HG02571 (cell line): ENCODE data around the gene TNKS1BP1.
"Not testable (repeated sequence)": the region's sequence is repeated elsewhere in the genome, so short reads cannot be mapped to it uniquely, and the experiment has no call there.

Source experiments
- ATAC-seq: cut with Tn5 transposase; IDR thresholded peaks from one replicate; pipeline ENCODE4 v1.9.1; 2021; ENCODE audit warnings: mild to moderate bottlenecking, moderate library complexity; ENCODE audit not compliant: unreplicated experiment

Gene TNKS1BP1, protein sequence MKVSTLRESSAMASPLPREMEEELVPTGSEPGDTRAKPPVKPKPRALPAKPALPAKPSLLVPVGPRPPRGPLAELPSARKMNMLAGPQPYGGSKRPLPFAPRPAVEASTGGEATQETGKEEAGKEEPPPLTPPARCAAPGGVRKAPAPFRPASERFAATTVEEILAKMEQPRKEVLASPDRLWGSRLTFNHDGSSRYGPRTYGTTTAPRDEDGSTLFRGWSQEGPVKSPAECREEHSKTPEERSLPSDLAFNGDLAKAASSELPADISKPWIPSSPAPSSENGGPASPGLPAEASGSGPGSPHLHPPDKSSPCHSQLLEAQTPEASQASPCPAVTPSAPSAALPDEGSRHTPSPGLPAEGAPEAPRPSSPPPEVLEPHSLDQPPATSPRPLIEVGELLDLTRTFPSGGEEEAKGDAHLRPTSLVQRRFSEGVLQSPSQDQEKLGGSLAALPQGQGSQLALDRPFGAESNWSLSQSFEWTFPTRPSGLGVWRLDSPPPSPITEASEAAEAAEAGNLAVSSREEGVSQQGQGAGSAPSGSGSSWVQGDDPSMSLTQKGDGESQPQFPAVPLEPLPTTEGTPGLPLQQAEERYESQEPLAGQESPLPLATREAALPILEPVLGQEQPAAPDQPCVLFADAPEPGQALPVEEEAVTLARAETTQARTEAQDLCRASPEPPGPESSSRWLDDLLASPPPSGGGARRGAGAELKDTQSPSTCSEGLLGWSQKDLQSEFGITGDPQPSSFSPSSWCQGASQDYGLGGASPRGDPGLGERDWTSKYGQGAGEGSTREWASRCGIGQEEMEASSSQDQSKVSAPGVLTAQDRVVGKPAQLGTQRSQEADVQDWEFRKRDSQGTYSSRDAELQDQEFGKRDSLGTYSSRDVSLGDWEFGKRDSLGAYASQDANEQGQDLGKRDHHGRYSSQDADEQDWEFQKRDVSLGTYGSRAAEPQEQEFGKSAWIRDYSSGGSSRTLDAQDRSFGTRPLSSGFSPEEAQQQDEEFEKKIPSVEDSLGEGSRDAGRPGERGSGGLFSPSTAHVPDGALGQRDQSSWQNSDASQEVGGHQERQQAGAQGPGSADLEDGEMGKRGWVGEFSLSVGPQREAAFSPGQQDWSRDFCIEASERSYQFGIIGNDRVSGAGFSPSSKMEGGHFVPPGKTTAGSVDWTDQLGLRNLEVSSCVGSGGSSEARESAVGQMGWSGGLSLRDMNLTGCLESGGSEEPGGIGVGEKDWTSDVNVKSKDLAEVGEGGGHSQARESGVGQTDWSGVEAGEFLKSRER (N-terminal part only)

DNA sequence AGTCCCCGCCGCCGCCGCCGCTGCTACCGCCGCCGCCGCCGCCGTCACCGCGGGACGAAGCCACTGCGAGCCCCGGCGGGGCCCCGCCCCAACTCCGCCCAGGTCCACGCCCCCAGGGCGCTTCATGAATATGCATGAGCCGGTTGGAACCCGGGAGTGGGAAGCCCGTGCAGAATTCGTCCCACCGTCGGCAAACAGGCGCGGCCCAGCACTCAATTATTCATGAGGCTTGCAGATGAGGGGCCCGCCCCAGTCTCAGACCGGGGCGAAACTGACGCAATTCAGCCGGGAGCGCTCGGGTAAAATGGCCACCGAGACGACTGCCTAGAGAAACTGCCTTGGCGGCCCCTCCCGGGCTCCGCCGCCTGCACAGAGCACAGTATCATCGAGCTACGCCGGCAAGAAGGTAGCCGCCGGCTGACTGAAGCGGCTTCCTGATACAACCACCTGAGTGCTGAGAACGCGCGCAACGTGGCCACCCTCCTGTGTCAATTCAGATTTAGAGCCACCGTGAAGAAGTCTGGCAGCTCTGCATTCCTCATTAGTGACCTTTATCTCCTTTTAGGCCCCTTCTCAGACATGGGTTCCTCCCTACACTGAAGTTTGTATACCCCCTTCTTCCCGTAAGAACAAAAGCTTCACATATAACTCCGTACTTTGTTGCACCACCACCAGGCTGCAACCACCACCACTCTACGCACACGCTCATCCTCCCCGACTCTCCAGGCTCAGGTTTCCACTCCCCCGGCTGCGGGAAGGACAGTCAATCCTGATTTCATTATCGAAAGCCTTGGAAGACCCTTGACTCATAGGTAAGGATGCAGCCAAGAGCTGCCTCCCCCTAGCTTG is at the start of gene TNKS1BP1:
TNKS1BP1 (minus strand) TSS at position 67 of the 849 bp plus-strand sequence. CDS start 3,067 bp downstream, outside the sequence.
- peak; percentile 89 for ATAC-seq

DNA sequence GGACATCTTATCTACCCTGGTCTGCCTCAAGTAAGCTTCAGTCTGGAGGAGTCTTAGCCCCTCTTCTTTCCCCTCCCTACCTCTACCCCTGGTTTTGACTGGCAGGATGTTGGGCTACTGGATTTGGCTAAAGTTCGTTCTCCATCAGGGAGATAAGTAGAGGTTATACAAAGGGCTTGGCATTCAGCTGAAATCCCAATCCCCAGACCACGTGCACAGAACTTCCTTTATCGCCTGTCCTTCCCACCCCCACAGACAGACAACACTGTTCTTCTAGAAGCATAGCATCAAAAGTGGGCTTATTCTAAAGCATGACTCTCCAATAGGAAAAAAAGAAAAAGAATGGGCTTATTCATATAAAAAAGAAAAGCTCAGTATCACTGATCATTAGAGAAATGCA is 48.4 kb upstream of the TNKS1BP1 start:
- ATAC-seq, result no peak

DNA sequence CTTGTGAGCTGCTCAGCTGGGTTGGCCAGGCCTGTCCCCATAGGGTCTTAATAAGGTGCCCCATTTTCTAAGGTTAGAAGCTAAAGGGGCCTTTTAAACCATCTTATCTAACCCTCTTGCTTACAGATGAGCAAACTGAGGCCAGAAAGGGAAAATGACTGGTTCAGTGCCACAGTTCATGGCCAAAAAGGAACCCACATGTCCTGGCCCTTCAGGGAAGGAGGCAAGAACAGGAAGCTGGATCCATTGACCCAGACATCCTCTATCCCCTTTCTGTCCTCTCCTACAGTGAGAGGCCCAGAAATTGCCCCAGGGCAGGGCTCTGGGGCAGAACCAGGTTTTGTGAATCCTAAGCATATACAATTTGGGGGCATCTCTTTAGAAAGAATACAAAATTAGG is 46.2 kb upstream of the TNKS1BP1 start:
- no peak for ATAC-seq

DNA sequence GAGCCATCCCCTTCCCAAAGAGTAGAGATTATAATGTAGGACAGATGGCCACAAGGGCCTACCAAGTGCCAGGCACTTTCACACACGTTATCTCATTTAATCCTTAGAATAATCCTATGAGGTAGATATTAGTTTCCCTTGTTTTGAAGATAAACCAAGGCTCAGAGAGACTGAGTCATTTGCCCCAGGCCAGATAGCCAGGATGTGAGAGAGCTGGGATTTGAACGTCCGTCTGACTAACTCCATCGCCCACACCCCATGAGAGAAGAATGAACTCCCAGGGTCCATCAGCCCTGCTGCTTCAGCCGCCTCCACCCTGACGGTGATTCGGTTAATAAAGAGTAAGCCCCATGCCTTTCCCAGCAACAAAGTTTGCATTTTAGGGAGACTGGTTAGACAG is 45.5 kb upstream of the TNKS1BP1 start:
- no peak for ATAC-seq

DNA sequence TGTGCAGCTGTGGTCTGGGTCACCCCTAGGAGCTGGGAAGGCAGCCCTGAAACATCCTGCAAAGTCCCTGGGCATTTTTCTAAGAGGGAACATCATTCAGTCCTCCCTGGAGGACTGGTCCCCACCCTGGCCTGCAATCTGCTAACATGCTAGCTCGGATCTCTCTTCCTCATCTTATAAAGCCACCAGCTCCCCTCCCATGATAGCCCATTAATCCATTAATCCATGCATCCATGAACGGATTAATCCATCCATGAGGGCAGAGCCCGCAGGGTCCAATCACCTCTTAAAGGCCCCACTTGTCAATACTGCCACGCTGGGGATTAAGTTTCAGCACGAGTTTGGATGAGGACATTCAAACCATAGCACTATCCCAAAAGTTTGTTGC is 44.1 kb upstream of the TNKS1BP1 start:
- ATAC-seq, result no peak

DNA sequence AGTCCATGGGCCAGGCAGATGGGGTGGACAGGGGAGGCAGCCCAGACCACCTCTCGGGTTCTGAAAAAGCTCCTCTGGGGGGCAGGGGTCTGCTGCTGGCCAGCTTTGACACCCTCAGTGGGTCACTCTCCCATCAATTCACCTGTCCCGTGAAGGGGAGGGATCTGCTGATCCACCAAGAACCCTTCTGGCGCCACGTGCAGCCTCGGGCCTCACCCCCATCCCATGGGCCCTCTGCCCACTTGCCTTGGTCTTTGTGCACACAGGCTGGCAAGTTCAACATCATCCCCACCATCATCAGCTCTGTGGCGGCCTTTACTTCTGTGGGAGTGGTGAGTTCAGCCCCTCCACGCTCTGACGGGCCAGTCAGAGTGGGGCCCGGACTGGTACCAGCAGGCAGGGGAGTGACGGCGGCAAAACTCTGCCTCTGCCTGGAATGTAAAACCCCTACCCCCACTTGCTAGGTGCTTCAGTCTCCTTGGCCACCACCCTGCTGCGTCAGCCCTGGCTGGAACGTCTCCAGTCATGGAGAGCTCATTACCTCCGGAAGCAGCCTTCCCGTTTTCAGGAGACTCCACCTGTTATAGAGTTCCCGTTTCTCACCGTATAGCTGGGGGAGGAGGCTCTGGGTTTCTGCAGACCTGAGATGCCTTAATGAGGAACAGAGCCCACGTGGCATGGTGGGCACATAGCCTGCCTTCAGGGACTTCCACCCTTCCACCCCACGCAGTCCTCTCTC is 43.5 kb upstream of the TNKS1BP1 start:
- ATAC-seq, result no peak

DNA sequence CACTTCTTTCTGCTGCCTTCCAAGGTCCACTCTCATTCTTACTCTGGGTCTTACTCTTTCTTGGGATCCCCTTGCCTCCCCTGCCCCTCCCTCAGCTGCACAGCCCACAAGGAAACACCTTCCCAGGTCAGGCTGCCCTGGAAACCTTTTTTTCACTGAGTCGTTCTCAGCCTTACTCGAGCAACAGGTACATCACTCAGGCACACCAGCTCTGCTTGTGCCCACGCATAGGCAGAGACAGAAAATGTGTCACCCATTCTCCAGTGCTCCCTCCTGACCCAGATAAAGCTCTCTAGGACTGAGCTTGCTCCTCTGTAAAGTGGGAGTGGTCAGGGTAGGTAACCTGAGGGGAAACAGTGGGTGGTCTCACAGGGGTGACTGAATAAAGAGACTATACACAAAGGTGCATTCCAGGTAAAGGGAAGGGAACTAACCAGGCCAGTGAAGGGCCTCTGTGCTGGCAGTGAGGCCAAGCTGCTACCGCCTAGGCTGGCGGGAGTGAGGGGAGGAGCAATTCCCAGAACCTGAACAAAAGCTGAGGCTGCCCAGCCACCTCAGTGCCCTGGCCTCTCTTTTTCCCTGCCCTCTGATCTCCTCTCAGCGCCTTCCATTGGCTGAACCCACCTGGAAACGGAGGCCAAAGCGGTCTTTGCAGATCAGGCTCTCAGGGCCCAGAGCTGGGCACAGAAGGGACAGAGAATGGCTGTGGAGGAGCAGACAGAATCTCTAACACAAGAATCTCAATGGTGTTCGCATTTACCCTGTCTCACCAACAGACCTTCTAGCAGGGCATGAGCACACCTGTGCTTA is 40.3 kb upstream of the TNKS1BP1 start:
- ATAC-seq, result no peak

DNA sequence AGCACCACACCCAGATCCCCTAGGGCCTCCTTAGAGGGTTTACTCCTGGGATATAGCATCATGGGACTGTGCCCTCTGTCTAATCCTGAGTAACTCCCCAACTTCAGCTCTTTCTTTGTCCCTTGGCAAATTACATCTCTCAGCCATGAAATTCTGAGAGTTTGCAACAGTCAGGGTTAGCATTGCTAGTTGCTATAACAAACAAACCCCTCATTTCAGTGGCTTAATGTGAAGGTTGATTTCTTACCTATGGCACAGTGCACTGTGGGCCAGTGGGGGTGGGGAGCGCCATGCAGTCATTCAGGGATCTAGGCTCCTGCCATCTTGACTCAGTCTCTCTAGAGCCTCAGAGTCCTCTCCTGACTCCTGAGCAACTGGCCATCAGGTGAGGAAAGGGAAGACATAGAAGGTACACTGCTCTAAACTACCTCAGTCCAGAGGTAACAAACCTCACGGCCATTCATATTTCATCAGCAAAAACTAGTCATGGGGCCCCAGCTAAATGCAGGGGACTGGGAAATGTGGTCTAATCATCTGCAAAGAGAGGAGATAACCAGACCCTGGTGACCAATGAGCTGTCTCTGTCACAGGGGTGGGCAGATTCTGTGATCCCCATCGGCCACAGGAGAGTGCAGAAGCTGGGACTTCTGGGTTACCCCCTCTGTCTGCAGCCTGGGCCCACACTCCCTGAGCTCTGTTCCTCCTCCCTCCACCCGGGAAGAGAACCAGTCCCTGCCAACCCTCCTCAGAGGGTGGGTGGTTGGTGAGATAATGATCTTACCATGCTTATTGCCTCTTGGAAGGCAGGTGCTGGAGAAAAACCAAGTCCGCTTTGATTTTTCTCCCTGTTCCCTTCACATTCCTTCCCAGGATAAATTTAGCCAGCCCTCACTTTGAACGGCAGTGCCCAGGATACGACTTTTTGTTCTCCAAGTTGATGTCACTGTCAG is 38.7 kb upstream of the TNKS1BP1 start:
- no peak for ATAC-seq

DNA sequence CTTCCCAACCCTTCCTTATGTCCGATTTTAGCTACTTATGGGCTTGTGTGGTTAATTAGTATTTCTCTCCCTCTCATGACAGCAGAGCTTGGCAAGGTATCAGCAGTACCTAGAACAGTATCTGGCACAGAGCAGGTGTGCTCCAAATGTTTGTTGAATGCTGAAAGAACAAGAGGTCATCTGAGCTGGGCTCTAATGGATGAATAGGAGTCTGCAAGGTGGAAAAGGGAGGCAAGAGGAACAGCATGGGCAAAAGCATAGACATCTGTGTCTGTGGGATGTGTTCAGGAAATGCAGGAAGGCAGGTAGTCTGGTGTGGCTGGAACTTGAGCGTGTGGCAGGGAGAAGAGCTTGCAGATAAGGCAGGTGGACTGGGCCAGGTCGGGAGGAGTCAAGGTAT is 37.2 kb upstream of the TNKS1BP1 start:
- no peak for ATAC-seq

DNA sequence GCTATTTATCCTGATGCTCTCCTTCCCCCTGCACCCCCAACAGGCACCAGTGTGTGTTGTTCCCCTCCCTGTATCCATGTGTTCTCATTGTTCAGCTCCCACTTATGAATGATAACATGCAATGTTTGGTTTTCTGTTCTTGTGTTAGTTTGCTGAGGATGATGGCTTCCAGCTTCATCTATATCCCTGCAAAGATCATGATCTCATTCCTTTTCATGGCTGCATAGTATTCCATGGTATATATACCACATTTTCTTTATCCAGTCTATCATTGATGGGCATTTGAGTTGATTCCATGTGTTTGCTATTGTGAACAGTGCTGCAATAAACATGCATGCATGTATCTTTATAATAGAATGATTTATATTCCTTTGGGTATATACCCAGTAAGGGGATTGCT is 36.7 kb upstream of the TNKS1BP1 start:
- not testable (repeated sequence) for ATAC-seq

DNA sequence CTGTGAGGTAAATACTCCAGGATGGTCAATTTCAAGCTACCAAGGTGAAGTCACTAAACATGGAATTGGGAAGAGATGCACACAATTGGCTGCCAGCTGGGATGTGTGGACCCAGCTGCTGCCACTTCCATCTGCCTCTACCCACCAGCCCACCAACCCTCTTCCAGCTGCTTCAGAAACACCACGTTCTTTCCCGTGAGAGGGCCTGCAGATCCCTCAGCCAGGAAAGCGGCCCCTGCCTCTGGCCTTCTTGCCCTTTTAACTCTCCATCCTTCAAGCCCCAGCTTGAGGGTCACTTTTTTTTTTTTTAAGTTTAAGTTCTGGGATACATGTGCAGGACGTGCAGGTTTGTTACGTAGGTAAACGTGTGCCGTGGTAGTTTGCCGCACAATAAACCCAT is 36.2 kb upstream of the TNKS1BP1 start:
- ATAC-seq, result no peak

DNA sequence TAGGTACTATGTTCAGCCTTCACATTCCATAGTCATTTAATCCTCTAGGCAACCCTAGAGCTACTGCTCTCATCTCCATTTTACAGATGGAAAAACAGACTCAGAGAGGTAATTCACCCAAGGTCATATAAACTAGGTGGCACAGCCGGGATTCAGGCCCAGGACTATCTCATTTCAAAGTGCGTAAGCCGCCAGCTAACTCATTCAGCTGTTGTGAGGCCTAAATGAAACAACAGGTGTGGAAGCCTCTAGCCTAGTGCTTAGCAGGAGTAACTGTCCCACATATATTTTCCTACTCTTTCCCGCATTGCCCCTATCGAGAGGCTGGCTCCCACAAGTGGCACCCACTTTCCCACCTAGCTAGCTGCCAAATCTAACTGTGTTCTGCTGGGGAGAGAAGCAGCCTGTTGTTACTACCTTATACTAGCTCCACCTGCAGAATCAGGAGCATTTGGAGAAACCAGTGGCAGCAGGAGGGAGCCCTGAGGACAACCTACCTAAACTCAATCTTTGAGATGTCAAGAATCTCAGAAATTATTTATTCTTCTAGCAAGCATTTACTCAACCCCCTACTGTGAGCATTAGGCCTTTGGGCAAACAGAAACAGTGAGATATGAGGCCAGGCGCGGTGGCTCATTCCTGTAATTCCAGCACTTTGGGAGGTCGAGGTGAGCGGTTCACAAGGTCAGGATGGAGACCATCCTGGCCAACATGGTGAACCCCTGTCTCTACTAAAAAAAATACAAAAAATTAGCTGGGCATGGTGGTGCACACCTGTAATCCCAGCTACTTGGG is 35.3 kb upstream of the TNKS1BP1 start:
- no peak for ATAC-seq

DNA sequence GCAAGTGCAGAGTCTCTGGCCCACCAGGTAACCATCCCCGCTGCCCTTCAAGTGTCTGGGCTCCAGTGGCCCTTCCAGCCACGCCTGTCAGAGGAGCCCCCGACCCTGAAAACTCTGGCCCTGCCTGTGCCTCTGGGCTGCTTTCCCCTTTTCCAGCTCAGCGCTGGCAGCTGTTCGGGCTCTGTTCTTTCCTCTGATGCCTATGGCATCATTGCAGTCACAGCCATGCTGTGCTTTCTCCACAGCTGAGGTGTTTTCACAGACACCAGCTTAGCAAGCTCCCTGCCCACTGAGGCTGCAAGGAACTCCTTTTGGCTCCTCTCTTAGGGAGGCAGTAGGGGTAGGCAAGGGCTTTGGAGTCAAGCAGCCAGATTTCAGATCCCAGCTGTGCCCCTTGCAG is 34.6 kb upstream of the TNKS1BP1 start:
- no peak for ATAC-seq

DNA sequence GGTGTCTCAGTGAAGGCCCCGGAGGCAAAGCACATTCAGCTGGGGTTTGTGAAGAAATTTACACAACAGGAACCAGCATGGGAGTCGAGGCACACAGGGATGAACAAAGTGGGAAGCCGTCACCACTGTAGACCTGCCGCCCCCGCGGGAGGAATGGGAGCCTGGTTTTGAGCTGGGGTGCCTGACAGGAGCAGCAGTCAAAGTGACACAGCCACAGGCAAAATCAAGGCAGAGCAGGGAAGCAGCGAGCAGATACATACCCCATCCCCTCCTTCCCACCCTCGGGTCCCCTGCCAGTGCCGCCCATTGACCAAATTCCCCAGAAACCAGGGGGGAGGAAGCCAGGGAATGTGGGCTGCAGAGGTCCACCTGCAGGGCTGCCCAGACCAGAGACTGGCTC is 34.2 kb upstream of the TNKS1BP1 start:
- ATAC-seq, result no peak

DNA sequence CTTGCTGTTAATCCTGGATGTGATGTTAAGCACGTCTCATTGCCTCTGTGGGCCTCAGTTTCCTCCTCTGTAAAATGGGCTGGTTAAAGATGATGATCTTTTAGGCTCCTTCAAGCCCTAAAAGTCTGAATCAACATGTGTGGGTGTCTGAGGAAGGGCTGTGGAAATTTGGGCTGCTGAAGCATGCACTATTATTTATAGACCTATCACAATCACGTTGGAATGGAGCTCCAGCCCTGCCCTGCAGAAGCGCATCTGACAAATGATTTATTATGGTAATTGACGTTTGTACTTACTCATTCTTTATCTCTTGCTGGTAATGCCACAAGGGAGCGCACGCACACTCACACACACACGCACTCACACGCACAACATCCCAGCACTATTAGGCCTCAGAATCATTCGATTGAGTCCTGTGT is 33.8 kb upstream of the TNKS1BP1 start:
- no peak for ATAC-seq

DNA sequence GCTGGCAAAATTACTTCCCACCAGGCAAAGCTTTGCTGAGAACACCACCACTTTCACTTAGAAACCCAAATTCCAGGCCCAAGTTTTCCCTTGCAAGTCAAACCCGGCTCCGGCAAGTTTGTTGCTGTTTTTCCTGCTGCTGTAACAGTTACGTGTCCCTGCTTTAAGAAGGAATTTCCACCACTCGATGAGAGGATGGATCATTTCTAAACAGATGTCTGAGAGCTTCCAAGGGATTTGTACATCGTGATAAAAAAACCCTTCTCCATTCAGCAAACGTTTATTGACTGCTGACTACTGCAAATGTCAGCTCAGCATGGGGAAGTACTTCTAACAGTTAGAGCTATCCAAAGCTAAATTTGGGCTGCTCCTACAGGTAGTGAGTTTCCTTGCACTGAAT is 33.1 kb upstream of the TNKS1BP1 start:
- ATAC-seq, result no peak

DNA sequence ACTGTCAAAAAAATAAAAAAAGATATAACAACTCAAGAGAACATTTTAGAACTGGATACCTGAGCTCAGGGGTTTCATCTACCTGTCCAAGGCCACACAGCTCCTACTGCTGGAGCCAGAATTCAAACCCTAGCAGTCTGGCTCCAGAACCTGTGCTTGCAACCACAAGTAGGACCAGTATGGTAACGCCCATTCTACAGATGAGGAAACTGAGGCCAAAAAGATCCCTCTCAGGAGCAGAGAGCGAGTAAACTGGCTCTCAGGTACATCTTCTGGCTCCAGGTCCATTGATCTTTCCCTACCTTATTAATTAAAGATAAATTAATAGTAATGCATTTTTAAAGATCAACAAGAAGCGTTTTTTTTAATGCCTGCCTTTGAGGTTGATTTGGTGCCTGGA is 32.6 kb upstream of the TNKS1BP1 start:
- no peak for ATAC-seq
